ENCODE data around the gene SNN. TPM values are rescaled to one million over a fixed set of nuclear protein-coding genes. Genes with fewer than 3 reads are reported as not detected.

SNN gene
- polyA plus RNA-seq, 1 donor from 2014 or later, result 176 TPM

- H3K36me3 ChIP-seq (ENCODE audit: insufficient read depth, low read length), result no peaks in the 10 kb centered on the region
- no peak overlapping the region for H3K4me3 ChIP-seq (ENCODE audit: low read length)
- no peak overlapping the region for H3K27ac ChIP-seq (ENCODE audit: low read length)
- no peaks in the 10 kb centered on the region for H3K27me3 ChIP-seq (ENCODE audit: insufficient read depth, low read depth, low read length)
- H3K4me2 ChIP-seq (ENCODE audit: low read length), result no peak overlapping the region
- no peaks in the 10 kb centered on the region for H3K9me2 ChIP-seq (ENCODE audit: insufficient read depth, low read length)
- no peak overlapping the region for H2AFZ ChIP-seq (ENCODE audit: low read depth, low read length)
- no peaks in the 10 kb centered on the region for H4K20me1 ChIP-seq (ENCODE audit: insufficient read depth)
- no peaks in the 10 kb centered on the region for H3K79me2 ChIP-seq (replicated peaks; ENCODE audit: insufficient read depth, low read length)
- no peak overlapping the region for H3K9ac ChIP-seq (ENCODE audit: low read length)
- no peaks in the 10 kb centered on the region for H3K9me3 ChIP-seq (ENCODE audit: low read length)
- no peaks in the 10 kb centered on the region for H3F3A ChIP-seq (ENCODE audit: insufficient read depth, low read length, poor library complexity, severe bottlenecking)
- TF ChIP-seq EP300 (conservative IDR thresholded peaks at IDR 0.05; ENCODE audit: poor library complexity, severe bottlenecking) (no peak), MXI1 (conservative IDR thresholded peaks at IDR 0.05; ENCODE audit: poor library complexity, severe bottlenecking) (no peak), EZH2 (IDR thresholded peaks at IDR 0.05; ENCODE audit: borderline replicate concordance, insufficient read depth, low read length, poor library complexity, severe bottlenecking) (no peak), SMC3 (conservative IDR thresholded peaks at IDR 0.05; ENCODE audit: poor library complexity) (no peak), TAF1 (IDR thresholded peaks at IDR 0.05; ENCODE audit: low read depth) (no peak), REST (IDR thresholded peaks at IDR 0.05; ENCODE audit: borderline replicate concordance) (no peak), POLR2AphosphoS5 (IDR thresholded peaks at IDR 0.05) (no peak), RAD21 (conservative IDR thresholded peaks at IDR 0.05) (no peak)
- TF ChIP-seq, protein P1, sequence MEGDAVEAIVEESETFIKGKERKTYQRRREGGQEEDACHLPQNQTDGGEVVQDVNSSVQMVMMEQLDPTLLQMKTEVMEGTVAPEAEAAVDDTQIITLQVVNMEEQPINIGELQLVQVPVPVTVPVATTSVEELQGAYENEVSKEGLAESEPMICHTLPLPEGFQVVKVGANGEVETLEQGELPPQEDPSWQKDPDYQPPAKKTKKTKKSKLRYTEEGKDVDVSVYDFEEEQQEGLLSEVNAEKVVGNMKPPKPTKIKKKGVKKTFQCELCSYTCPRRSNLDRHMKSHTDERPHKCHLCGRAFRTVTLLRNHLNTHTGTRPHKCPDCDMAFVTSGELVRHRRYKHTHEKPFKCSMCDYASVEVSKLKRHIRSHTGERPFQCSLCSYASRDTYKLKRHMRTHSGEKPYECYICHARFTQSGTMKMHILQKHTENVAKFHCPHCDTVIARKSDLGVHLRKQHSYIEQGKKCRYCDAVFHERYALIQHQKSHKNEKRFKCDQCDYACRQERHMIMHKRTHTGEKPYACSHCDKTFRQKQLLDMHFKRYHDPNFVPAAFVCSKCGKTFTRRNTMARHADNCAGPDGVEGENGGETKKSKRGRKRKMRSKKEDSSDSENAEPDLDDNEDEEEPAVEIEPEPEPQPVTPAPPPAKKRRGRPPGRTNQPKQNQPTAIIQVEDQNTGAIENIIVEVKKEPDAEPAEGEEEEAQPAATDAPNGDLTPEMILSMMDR (IDR thresholded peaks at IDR 0.05; ENCODE audit: poor library complexity, severe bottlenecking), result no peak
Measured at GRCh38 chr16:11658896-11659708, 9.2 kb upstream of the SNN start.

- H3K9me3 ChIP-seq (ENCODE audit: low read length), result no peaks in the 10 kb centered on the region
- H3K36me3 ChIP-seq (ENCODE audit: insufficient read depth, low read length), result no peaks in the 10 kb centered on the region
- no peak overlapping the region for H3K4me3 ChIP-seq (ENCODE audit: low read length)
- H3K27ac ChIP-seq (ENCODE audit: low read length), result no peak overlapping the region
- no peaks in the 10 kb centered on the region for H3K27me3 ChIP-seq (ENCODE audit: insufficient read depth, low read depth, low read length)
- H3K9ac ChIP-seq (ENCODE audit: low read length), result no peak overlapping the region
- no peak overlapping the region for H2AFZ ChIP-seq (ENCODE audit: low read depth, low read length)
- H3F3A ChIP-seq (ENCODE audit: insufficient read depth, low read length, poor library complexity, severe bottlenecking), result no peaks in the 10 kb centered on the region
- no peaks in the 10 kb centered on the region for H3K79me2 ChIP-seq (replicated peaks; ENCODE audit: insufficient read depth, low read length)
- H3K4me2 ChIP-seq (ENCODE audit: low read length), result no peak overlapping the region
- TF ChIP-seq SMC3 (conservative IDR thresholded peaks at IDR 0.05; ENCODE audit: poor library complexity), result no peak
- TF ChIP-seq RAD21 (conservative IDR thresholded peaks at IDR 0.05), result no peak
- no peak for TF ChIP-seq EZH2 (IDR thresholded peaks at IDR 0.05; ENCODE audit: borderline replicate concordance, insufficient read depth, low read length, poor library complexity, severe bottlenecking)
- no peak for TF ChIP-seq POLR2AphosphoS5 (IDR thresholded peaks at IDR 0.05)
- TF ChIP-seq TAF1 (IDR thresholded peaks at IDR 0.05; ENCODE audit: low read depth), result no peak
- no peak for TF ChIP-seq MXI1 (conservative IDR thresholded peaks at IDR 0.05; ENCODE audit: poor library complexity, severe bottlenecking)
- TF ChIP-seq REST (IDR thresholded peaks at IDR 0.05; ENCODE audit: borderline replicate concordance), result no peak
- no peak for TF ChIP-seq EP300 (conservative IDR thresholded peaks at IDR 0.05; ENCODE audit: poor library complexity, severe bottlenecking)
- TF ChIP-seq, protein P1 (IDR thresholded peaks at IDR 0.05; ENCODE audit: poor library complexity, severe bottlenecking), result no peak
- no peaks in the 10 kb centered on the region for H3K9me2 ChIP-seq (ENCODE audit: insufficient read depth, low read length)
- no peaks in the 10 kb centered on the region for H4K20me1 ChIP-seq (ENCODE audit: insufficient read depth)
Measured at GRCh38 chr16:11660565-11660964, 7.7 kb upstream of the SNN start.

All from neural cell (in vitro differentiated cells).